GM18508 (cell line): ENCODE data around the gene PCDHB12.
"Not testable (repeated sequence)": the region's sequence is repeated elsewhere in the genome, so short reads cannot be mapped to it uniquely, and the experiment has no call there.

Source experiments
- ATAC-seq: cut with Tn5 transposase; IDR thresholded peaks from one replicate; pipeline ENCODE4 v1.9.1; 2021; ENCODE audit warnings: moderate number of reproducible peaks; ENCODE audit not compliant: insufficient read depth, unreplicated experiment

The PCDHB12 gene

GRCh38 chr5:141201126-141201525 is 7.4 kb upstream of the PCDHB12 start:
- not testable (repeated sequence) for ATAC-seq

- ATAC-seq, result not testable (repeated sequence)
Observed at GRCh38 chr5:141201646-141202045, 6.9 kb upstream of the PCDHB12 start.

GRCh38 chr5:141210281-141210680 is 1.8 kb downstream of the PCDHB12 start:
- ATAC-seq, result not testable (repeated sequence)

GRCh38 chr5:141210849-141211248 is 2.3 kb downstream of the PCDHB12 start:
- ATAC-seq, result not testable (repeated sequence)

GRCh38 chr5:141213656-141214339 is 5.3 kb downstream of the PCDHB12 start, which contains the start of gene PCDHB13:
Gene PCDHB13, plus strand, starts transcription at chr5:141213919. Its CDS starts 205 bp downstream, at chr5:141214124.
- ATAC-seq, result not testable (repeated sequence)

- not testable (repeated sequence) for ATAC-seq
Observed at GRCh38 chr5:141214583-141214982, 6.1 kb downstream of the PCDHB12 start.

- not testable (repeated sequence) for ATAC-seq
Observed at GRCh38 chr5:141215504-141215903, 7.0 kb downstream of the PCDHB12 start.

- not testable (repeated sequence) for ATAC-seq
Observed at GRCh38 chr5:141216035-141216434, 7.5 kb downstream of the PCDHB12 start.

GRCh38 chr5:141223112-141223783 is 14.7 kb downstream of the PCDHB12 start, which contains the start of gene PCDHB14:
Gene PCDHB14, plus strand, starts transcription at chr5:141223343. Its CDS starts 163 bp downstream, at chr5:141223506.
- no peak for ATAC-seq

- not testable (repeated sequence) for ATAC-seq
Observed at GRCh38 chr5:141224844-141225243, 16.3 kb downstream of the PCDHB12 start.

- not testable (repeated sequence) for ATAC-seq
Observed at GRCh38 chr5:141225421-141225820, 16.9 kb downstream of the PCDHB12 start.

- no peak for ATAC-seq
Observed at GRCh38 chr5:141234109-141234667, 25.7 kb downstream of the PCDHB12 start.

- not testable (repeated sequence) for ATAC-seq
Observed at GRCh38 chr5:141235922-141236321, 27.4 kb downstream of the PCDHB12 start.

GRCh38 chr5:141236516-141237313 is 28.2 kb downstream of the PCDHB12 start:
- no peak for ATAC-seq

GRCh38 chr5:141241496-141241895 is 33.0 kb downstream of the PCDHB12 start:
- no peak for ATAC-seq

- no peak for ATAC-seq
Observed at GRCh38 chr5:141245250-141245717, 36.8 kb downstream of the PCDHB12 start, which contains the start of gene PCDHB15. Gene PCDHB15, plus strand, starts transcription at chr5:141245395. Its CDS starts 184 bp downstream, at chr5:141245579.

GRCh38 chr5:141246971-141247370 is 38.5 kb downstream of the PCDHB12 start:
- ATAC-seq, result not testable (repeated sequence)

- not testable (repeated sequence) for ATAC-seq
Observed at GRCh38 chr5:141247434-141247833, 38.9 kb downstream of the PCDHB12 start.

GRCh38 chr5:141250576-141250975 is 42.1 kb downstream of the PCDHB12 start:
- ATAC-seq, result no peak

- ATAC-seq, result no peak
Observed at GRCh38 chr5:141258464-141258863, 49.9 kb downstream of the PCDHB12 start.
